ENCODE results near the gene GAPDHS.

GAPDHS gene

GRCh38 chr19:35562776-35563175 lies 29.5 kb downstream of the GAPDHS start:
- no peak for TF ChIP-seq CTCF (IDR thresholded peaks at IDR 0.05; ENCODE audit: insufficient read depth, missing control alignments)
- no peak for DNase-seq (ENCODE audit: insufficient read length, low spot score)
- FAIRE-seq: no peak

GRCh38 chr19:35563207-35563829 lies 30.1 kb downstream of the GAPDHS start, which contains the start of gene ATP4A:
ATP4A (minus strand) TSS chr19:35563658; CDS start chr19:35563629, 29 bp downstream.
- FAIRE-seq (no peak), DNase-seq (ENCODE audit: insufficient read length, low spot score) (no peak)
- no peak for TF ChIP-seq CTCF (IDR thresholded peaks at IDR 0.05; ENCODE audit: insufficient read depth, missing control alignments)

- DNase-seq (ENCODE audit: insufficient read length, low spot score): no peak
- no peak for FAIRE-seq
- TF ChIP-seq CTCF (IDR thresholded peaks at IDR 0.05; ENCODE audit: insufficient read depth, missing control alignments): no peak
These were observed 32.0 kb downstream of the GAPDHS start for GRCh38 chr19:35565016-35565856.

GRCh38 chr19:35566738-35567137 lies 33.5 kb downstream of the GAPDHS start:
- FAIRE-seq (no peak), DNase-seq (ENCODE audit: insufficient read length, low spot score) (no peak)
- no peak for TF ChIP-seq CTCF (IDR thresholded peaks at IDR 0.05; ENCODE audit: insufficient read depth, missing control alignments)

GRCh38 chr19:35569281-35569781 lies 36.1 kb downstream of the GAPDHS start:
- TF ChIP-seq CTCF (IDR thresholded peaks at IDR 0.05; ENCODE audit: insufficient read depth, missing control alignments): no peak
- FAIRE-seq (no peak), DNase-seq (ENCODE audit: insufficient read length, low spot score) (no peak)

GRCh38 chr19:35571406-35571965 lies 38.2 kb downstream of the GAPDHS start:
- DNase-seq (ENCODE audit: insufficient read length, low spot score) (no peak), FAIRE-seq (no peak)
- no peak for TF ChIP-seq CTCF (IDR thresholded peaks at IDR 0.05; ENCODE audit: insufficient read depth, missing control alignments)
